DMS53 (cell line): ENCODE results near the gene CLDN6.

Experiments
- DNase-seq: peaks from one replicate; lab custom pipeline; 2025; lab: John Stamatoyannopoulos, UW

CLDN6 gene

DNA sequence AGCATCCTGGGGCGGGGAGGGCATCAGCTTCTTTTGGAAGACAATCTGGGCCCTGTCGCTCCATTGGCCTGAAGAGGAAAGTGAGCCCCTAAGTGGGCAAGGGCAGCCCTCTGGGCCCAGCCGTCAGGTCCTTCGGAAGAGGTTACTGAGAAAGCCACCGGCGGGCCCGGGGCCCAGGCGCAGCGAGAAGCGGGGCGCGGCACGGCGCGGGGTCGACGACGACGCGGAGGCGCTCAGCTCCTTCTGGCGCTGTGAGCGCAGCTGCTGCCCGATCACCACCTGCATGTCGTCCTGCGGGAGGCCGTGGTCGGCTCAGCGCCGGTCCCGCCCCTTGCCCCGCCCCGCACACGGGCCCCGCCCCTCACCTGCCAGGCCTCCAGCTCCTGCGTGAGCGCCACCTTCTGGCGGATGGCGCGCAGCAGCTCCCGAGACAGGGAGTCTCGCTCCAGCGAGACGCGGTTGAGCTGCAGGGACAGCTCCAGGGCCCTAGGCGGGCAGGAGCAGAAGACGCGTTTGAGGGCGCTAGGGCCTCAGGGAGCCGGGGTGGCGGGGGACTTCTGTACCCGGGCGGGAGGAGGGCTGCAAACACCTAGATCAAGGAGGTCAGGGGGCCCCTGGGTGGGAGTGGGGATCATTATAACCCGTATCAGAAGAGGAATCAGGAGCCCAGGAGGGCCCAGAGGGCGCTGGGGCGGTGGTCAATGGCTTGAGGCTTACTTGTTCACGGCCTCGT lies 10.2 kb upstream of the CLDN6 start:
- peak; percentile 92 for DNase-seq

DNA sequence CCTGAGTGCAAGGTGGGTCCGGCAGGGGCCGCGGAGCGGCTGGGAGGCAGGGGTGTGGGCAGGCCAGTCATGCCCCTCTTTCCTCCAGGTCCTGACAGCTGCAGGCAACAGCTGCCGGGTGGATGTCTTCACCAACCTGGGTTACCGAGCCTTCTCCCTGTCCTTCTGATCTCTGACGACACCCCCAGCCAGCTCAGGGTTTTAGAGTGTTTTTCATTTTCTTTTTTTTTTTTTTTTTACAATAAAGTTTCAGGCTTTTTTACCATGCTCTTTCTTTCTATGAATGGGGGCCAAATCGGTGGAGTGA lies 9.5 kb upstream of the CLDN6 start:
- DNase-seq: no peak

DNA sequence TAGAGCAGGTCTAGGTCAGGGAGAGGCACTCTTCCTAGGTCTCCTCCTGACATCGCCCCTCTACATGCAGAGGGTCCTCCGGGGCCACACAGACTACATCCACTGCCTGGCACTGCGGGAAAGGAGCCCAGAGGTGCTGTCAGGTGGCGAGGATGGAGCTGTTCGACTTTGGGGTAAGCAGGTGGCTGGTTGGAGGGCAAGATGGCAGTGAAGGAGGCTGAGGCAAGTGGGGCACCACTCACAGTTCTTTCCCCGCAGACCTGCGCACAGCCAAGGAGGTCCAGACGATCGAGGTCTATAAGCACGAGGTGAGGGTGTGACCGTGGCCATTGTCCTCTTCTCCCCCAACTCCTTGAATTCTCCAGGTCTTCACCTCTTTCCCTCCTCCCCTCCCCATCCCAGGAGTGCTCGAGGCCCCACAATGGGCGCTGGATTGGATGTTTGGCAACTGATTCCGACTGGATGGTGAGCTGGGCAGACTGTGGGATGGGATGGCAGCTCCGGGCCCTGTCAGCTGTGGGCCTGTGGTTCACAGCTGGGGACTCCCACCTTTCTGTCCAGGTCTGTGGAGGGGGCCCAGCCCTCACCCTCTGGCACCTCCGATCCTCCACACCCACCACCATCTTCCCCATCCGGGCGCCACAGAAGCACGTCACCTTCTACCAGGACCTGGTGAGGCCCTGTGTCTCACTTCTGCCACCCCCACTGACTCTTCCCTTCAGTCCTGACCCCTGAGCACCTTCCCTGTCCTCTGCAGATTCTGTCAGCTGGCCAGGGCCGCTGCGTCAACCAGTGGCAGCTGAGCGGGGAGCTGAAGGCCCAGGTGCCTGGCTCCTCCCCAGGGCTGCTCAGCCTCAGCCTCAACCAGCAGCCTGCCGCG lies 8.9 kb upstream of the CLDN6 start:
- no peak for DNase-seq

DNA sequence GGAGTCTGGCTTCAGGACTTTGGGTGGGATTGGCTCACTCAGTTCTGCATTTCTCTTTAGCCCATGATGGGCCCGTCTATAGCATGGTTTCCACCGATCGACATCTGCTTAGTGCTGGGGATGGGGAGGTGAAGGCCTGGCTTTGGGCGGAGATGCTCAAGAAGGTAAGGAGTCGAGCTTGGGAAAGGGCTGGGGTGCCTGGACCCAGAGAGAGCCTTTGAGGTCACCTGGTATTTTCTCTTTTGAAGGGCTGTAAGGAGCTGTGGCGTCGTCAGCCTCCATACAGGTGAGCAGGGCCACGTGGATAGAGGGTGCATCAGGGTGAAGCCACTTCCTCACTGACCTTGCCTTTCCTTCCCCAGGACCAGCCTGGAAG lies 8.0 kb upstream of the CLDN6 start:
- no peak for DNase-seq

DNA sequence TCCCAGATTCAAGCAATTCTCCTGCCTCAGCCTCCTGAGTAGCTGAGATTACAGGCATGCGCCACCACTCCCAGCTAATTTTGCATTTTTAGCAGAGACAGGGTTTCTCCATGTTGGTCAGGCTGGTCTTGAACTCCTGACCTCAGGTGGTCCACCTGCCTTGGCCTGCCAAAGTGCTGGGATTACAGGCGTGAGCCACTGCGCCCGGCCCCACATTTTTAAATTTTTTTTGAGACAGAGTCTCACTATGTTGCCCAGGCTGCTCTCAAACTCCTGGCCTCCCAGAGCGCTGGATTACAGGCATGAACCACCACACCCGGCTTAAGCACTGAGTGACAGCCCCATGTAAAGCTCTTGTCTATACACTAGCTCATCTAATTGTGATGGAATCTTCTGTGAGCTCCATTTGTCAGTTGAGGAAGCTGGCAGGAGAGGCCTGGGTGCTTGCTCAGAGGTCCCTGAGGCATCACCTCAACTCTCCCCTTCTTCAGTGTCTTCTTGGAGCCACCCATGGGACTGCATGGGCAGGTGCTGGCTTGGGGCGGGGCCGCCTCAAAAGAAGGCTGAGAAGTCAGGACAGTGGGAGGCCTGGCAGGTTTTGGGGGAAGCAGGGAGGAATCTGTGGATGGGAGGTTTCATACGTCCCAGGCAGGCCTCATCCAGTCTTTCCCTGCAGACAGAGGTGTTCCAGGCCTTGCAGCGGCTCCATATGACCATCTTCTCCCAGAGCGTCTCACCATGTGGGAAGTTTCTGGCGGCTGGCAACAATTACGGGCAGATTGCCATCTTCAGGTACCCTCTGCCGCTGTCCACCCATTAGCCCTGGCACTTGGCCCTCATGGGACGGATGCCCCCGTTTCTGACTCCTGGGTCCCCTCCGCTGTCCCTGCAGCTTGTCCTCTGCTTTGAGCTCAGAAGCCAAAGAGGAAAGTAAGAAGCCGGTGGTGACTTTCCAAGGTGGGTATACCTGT lies 7.3 kb upstream of the CLDN6 start:
- no peak for DNase-seq

DNA sequence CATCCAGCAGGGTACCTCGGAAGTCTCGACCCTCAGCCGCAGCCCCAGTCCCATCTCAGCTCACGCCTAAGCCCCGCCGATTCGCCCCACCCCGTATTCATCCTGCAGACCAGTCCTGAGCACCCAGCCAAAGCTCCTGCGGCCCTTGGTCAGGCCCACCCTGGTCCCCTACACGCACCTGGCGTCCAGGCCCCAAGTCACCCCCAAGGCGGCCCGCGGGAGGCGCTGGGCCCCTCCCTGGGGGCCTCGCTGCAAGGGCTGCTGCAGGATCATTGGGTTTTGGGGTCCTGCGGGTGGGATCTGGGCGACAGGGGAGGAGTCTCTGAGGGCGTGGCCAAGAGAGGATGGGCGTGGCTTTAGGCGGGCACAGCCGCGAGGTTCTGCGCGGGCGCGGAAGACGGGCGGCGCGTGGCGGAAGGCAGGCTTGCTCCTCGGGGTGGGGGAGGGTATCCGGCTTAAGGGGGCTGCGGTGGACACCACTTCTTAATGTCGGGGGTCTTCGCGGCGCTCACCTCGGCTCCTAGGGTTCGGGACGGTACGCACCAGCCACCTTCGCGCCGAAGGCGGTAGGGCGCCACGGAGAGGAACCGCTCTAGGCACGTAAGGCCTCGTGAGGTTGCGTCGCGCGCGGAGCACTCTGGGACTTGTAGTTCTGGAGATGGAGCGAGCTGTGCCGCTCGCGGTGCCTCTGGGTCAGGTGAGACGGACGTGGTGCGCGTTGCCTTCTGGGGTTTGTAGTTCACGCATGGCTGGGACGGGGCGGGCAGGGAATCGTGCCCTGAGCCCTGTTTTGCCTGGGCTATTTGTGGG lies 5.9 kb upstream of the CLDN6 start, which contains the start of the genes HCFC1R1 and THOC6:
TSS of gene HCFC1R1 (minus strand) at position 274 of the 810 bp plus-strand sequence. CDS start at position 273, 1 bp downstream.
TSS of gene THOC6 (plus strand) at position 367 of the 810 bp plus-strand sequence. CDS start at position 659, 292 bp downstream.
- peak; percentile 98 for DNase-seq

GRCh38 chr16:3023415-3023668 lies 5.4 kb upstream of the CLDN6 start:
- DNase-seq: peak; percentile 57

DNA sequence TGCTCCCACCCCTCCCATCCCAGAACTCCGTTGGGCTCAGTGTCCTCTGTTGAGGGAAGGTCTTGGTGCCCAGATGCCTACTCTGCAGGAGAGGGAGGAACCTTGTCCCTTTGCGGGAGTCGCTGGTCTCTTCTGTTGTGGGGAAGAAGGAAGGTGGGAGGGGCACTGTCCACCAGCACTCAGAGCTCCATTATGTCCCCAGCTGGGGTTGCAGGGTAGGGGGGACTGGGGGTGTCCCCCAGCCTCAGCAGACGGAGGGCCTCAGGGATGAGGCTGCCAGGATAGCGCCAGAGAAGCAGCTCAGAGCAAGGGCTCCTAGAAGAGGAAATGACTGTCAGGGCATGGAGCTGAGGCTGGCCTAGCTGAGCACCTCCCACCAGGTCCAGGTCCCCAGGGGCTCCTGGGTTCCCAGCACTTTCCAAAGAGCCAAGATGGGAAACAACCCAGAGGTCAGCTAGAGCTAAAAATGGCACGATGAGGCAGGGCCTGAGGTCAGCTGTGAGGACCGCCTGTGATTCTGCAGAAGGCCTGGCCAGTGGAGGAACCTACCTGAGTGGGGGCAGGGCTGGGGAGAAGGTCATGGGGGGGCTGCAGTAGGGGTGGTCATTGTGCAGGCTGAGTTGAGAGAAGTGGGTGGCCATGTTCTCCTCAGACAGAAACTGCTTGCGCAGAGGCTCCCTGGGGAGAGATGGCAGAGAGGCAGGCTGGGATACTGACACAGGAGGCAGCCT lies 4.9 kb upstream of the CLDN6 start:
- DNase-seq: no peak

- DNase-seq: peak; percentile 83
These were observed 4.3 kb upstream of the CLDN6 start for GRCh38 chr16:3022208-3022683.

GRCh38 chr16:3021449-3022207 lies 3.6 kb upstream of the CLDN6 start:
- DNase-seq: peak; percentile 82

- DNase-seq: peak; percentile 78
These were observed 2.8 kb upstream of the CLDN6 start for GRCh38 chr16:3020604-3021448.

GRCh38 chr16:3020247-3020603 lies 2.2 kb upstream of the CLDN6 start, which contains the start of gene TNFRSF12A:
TNFRSF12A (plus strand) TSS chr16:3020368; CDS start chr16:3020398, 30 bp downstream.
- DNase-seq: peak; percentile 89

DNA sequence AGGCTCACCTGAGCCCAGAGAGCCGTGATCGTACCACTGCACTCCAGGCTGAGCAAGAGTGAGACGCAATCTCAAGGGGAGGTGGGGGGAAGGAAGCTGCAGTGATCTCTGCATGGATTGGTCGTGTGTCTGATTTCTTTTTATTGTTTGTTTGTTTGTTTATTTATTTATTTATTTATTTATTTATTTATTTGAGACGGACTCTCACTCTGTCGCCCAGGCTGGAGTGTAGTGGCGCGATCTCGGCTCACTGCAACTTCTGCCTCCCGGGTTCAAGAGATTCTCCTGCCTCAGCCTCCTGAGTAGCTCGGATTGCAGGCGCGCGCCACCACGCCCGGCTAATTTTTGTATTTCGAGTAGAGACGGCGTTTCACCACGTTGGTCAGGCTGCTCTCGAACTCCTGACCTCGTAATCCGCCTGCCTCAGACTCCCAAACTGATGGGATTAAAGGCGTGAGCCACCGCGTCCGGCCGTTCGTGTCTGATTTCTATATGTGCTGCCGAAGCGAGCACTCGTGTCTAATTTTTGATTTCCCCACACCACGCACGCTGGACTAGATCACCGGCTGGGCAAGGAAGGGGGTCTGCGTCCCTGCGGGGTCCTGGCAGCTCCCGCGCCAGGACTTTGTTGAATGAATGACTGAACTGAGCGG lies 1.7 kb upstream of the CLDN6 start:
- DNase-seq: no peak

DNA sequence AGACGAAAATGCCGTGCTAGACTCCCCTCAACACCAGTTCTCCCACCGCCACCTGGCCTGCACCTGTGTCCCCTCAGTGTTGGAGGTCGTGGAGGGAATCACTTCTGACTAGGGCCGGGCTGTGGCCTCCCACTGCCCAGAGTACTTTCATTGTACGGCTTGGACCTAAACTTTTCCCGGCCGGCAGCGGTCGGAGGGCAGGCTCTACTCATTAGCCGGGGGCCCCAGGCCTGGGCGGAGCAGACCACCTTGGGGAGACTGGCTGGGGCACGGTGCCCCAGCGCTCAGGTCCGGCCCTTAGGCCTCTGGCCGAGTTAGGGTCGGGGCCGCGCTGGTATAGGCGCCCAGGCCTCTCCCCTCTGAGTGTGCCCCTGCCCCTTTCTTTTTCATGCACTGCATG lies 639 bp downstream of the CLDN6 start:
- no peak for DNase-seq

- DNase-seq: no peak
These were observed 2.0 kb downstream of the CLDN6 start for GRCh38 chr16:3015865-3016521.

GRCh38 chr16:3014971-3015370 lies 3.0 kb downstream of the CLDN6 start:
- DNase-seq: no peak

GRCh38 chr16:3013998-3014690 lies 3.8 kb downstream of the CLDN6 start:
- DNase-seq: no peak
